ENCODE results near the gene UBA7. TPM values are rescaled to one million over a fixed set of nuclear protein-coding genes. Genes with fewer than 3 reads are reported as not detected.

The UBA7 gene
- total and polyA plus RNA-seq, 2 donors (not counting 3 experiments of a cell fraction or from before 2014, with no cell fraction given): 57.4 to 80.7 TPM

GRCh38 chr3:49840388-49840787 is 26.6 kb upstream of the UBA7 start:
- no peak overlapping the region for H3K27ac ChIP-seq (ENCODE audit: insufficient read depth, low read depth, low read length)
- BruUV-seq (replicated peaks): no TSS peak
- H3K9me1 ChIP-seq (replicated peaks; ENCODE audit: control insufficient read depth, extremely low read depth, insufficient read depth, low read length): no peaks in the 10 kb centered on the region
- ChIA-PET POLR2A (interaction anchor here (0.7 kb wide), 1 partner anchor 33 kb away, joined by 6 read pairs; no protein-coding TSS in a partner anchor), CTCF (interaction anchor here (1.2 to 11.8 kb wide), 8 partner anchors 10 to 301 kb away, joined by 4 to 545 read pairs (median 12); partner anchors contain the start of genes CDHR4, INKA1, MST1R and UBA7)
- peaks cover 0 to under 1% of the 10 kb centered on the region in 2 experiments for H3K36me3 ChIP-seq (ENCODE audit: control insufficient read depth in 2 of 2, extremely low read depth in 1 of 2, insufficient read depth in 2 of 2, low read length in 2 of 2)
- FAIRE-seq: no peak
- H3K9me3 ChIP-seq (replicated peaks; ENCODE audit: control insufficient read depth, insufficient read depth, low read length): no peaks in the 10 kb centered on the region
- dilution Hi-C loops (cut with MboI; ENCODE audit: extremely low pct_ligation_motif_present, low sequenced_read_pairs) (no loop called here), intact Hi-C loops (cut with micrococcal nuclease) (loop anchor here (2.0 kb wide), 1 partner anchor 252 kb away; no protein-coding TSS in a partner anchor)
- TF ChIP-seq MAX (IDR thresholded peaks at IDR 0.05; ENCODE audit: insufficient read depth, insufficient read length) (no peak), FOS (IDR thresholded peaks at IDR 0.05; ENCODE audit: borderline replicate concordance, insufficient read depth, low read length) (no peak), POLR2AphosphoS5 (IDR thresholded peaks at IDR 0.05; ENCODE audit: insufficient read depth, low read depth, low read length) (no peak), EZH2 (IDR thresholded peaks at IDR 0.05; ENCODE audit: borderline replicate concordance, low read depth, low read length, severe bottlenecking) (no peak), JUN (IDR thresholded peaks at IDR 0.05; ENCODE audit: borderline replicate concordance, insufficient read depth, insufficient read length, low read depth) (no peak), POLR2A (IDR thresholded peaks at IDR 0.05; ENCODE audit: low read depth, low read length) (no peak), CTCF (IDR thresholded peaks at IDR 0.05; ENCODE audit: extremely low read depth in 1 of 2, insufficient read depth in 1 of 2, low read depth in 1 of 2, low read length in 2 of 2) (no peak), GATA2 (IDR thresholded peaks at IDR 0.05; ENCODE audit: insufficient read depth, insufficient read length, low read depth, low read length) (no peak), MYC (IDR thresholded peaks at IDR 0.05; ENCODE audit: low read depth, low read length) (no peak)
- peaks cover 15% of the 10 kb centered on the region for H3K4me1 ChIP-seq (ENCODE audit: control insufficient read depth, extremely low read depth, insufficient read depth, low read length)
- no peak overlapping the region for H2AFZ ChIP-seq (ENCODE audit: low read depth, low read length)
- no peak overlapping the region for H3K4me2 ChIP-seq (ENCODE audit: insufficient read depth, low read length)
- H3K4me3 ChIP-seq (replicated peaks in 1 of 3; ENCODE audit: insufficient read depth in 1 of 3, low read depth in 1 of 3, low read length in 3 of 3): no peak overlapping the region
- no peaks in the 10 kb centered on the region for H4K20me1 ChIP-seq (replicated peaks; ENCODE audit: control insufficient read depth, extremely low read depth, insufficient read depth, low read length)
- DNase-seq (ENCODE audit: low read depth, low spot score): no peak
- no peaks in the 10 kb centered on the region for H3K79me2 ChIP-seq (ENCODE audit: control insufficient read depth, insufficient read depth, low read length)
- no peaks in the 10 kb centered on the region for H3K27me3 ChIP-seq (ENCODE audit: control insufficient read depth in 2 of 2, insufficient read depth in 2 of 2, low read length in 2 of 2)
- H3K9ac ChIP-seq (replicated peaks; ENCODE audit: extremely low read depth, insufficient read depth, low read length): no peak overlapping the region
